Peyer's patch (tissue), 4 donors: Measurements from ENCODE around the gene SH2D7.

Source experiments
- POLR2A ChIP-seq, 2 donors: fragments of 450-650 bp; IDR thresholded peaks; one replicate each; pipeline ENCODE4 v1.5.1; 2017; ENCODE audit warnings: antibody characterized with exemption in 2 of 2, mild to moderate bottlenecking in 2 of 2, moderate library complexity in 2 of 2
- TF ChIP-seq, protein P1 (sequence below), 6 experiments: fragments of 450-650 bp in 4 of 6; fragments of 200-600 bp in 2 of 6; sonication (generic) in 1 of 6; IDR thresholded peaks; one replicate each; pipeline ENCODE4 v1.5.1; 2017 to 2019; ENCODE audit warnings: antibody characterized with exemption in 6 of 6, mild to moderate bottlenecking in 3 of 6, moderate library complexity in 1 of 6

DNA sequence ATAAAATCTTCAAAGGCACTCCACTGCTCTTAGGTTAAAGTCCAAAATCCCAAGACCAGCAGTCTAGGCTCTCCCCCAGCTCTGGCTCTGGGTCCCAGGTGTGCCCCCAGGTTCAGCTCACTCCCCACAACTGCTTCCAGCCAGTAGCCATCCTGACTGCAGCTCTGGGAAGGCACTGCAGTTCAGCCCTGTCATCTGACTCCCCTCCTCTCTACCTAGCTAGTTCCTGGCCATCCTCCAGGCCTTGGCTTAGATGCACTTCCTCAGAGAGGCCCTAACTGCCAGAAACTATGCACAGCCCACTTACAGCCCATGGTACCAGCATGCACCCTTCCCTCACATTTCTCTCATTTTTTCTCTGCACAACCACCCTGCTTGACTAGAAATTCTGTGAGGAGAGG, 40.4 kb upstream of the SH2D7 start:
- TF ChIP-seq, protein P1, sequence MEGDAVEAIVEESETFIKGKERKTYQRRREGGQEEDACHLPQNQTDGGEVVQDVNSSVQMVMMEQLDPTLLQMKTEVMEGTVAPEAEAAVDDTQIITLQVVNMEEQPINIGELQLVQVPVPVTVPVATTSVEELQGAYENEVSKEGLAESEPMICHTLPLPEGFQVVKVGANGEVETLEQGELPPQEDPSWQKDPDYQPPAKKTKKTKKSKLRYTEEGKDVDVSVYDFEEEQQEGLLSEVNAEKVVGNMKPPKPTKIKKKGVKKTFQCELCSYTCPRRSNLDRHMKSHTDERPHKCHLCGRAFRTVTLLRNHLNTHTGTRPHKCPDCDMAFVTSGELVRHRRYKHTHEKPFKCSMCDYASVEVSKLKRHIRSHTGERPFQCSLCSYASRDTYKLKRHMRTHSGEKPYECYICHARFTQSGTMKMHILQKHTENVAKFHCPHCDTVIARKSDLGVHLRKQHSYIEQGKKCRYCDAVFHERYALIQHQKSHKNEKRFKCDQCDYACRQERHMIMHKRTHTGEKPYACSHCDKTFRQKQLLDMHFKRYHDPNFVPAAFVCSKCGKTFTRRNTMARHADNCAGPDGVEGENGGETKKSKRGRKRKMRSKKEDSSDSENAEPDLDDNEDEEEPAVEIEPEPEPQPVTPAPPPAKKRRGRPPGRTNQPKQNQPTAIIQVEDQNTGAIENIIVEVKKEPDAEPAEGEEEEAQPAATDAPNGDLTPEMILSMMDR (IDR thresholded peaks at IDR 0.05): no peak
- no peak for TF ChIP-seq POLR2A (IDR thresholded peaks at IDR 0.05)
